ENCODE results near the gene ST8SIA6. TPM values are rescaled to one million over a fixed set of nuclear protein-coding genes. Genes with fewer than 3 reads are reported as not detected.
"Not testable (repeated sequence)": the region's sequence is repeated elsewhere in the genome, so short reads cannot be mapped to it uniquely, and the experiment has no call there.

ST8SIA6 gene
- total and polyA plus RNA-seq, 7 donors: 0.50 to 2.6 (median 1.1) TPM; not detected in 2

GRCh38 chr10:17406036-17406834 lies 48.2 kb downstream of the ST8SIA6 start:
- Histone ChIP-seq H3K9me3 (no peaks in the 10 kb centered on the region), H3K4me1 (no peaks in the 10 kb centered on the region), H3K27me3 (no peaks in the 10 kb centered on the region), H3K27ac (no peak overlapping the region), H3K36me3 (no peaks in the 10 kb centered on the region), H3K4me3 (no peak overlapping the region)
- no peak for DNase-seq
- no peak for TF ChIP-seq CTCF (IDR thresholded peaks at IDR 0.05)
- intact Hi-C loops (cut with DNase I): no loop called here
- 26 to 62% methylated on average over 7 of the region's 7 CpGs for whole genome bisulfite sequencing, 2 donors

- intact Hi-C loops (cut with DNase I): no loop called here
- Histone ChIP-seq H3K4me1 (no peaks in the 10 kb centered on the region), H3K4me3 (no peak overlapping the region), H3K27me3 (no peaks in the 10 kb centered on the region), H3K9me3 (no peaks in the 10 kb centered on the region), H3K27ac (no peak overlapping the region), H3K36me3 (no peaks in the 10 kb centered on the region)
- WGBS, 2 donors: 83 to 94% methylated on average over 4 of the region's 4 CpGs
- no peak for DNase-seq
- TF ChIP-seq POLR2A (IDR thresholded peaks at IDR 0.05): no peak
- TF ChIP-seq EP300 (IDR thresholded peaks at IDR 0.05): no peak
- no peak for TF ChIP-seq CTCF (IDR thresholded peaks at IDR 0.05)
- no peak for TF ChIP-seq POLR2AphosphoS5 (IDR thresholded peaks at IDR 0.05)
Measured at GRCh38 chr10:17403161-17403560, 51.2 kb downstream of the ST8SIA6 start.

- WGBS, 2 donors: 76 to 89% methylated on average over 1 of the region's 2 CpGs
- DNase-seq: not testable (repeated sequence)
Measured at GRCh38 chr10:17402040-17402439, 52.4 kb downstream of the ST8SIA6 start.

GRCh38 chr10:17396004-17396403 lies 58.4 kb downstream of the ST8SIA6 start:
- intact Hi-C loops (cut with DNase I): no loop called here
- no peaks in the 10 kb centered on the region for H3K27me3 ChIP-seq
- no peaks in the 10 kb centered on the region for H3K9me3 ChIP-seq
- no peak for DNase-seq
- TF ChIP-seq EP300 (IDR thresholded peaks at IDR 0.05) (no peak), CTCF (IDR thresholded peaks at IDR 0.05) (no peak), POLR2AphosphoS5 (IDR thresholded peaks at IDR 0.05) (no peak), POLR2A (IDR thresholded peaks at IDR 0.05) (no peak)
- H3K36me3 ChIP-seq: no peaks in the 10 kb centered on the region
- WGBS, 2 donors: 93 to 95% methylated on average over 3 of the region's 3 CpGs
- H3K4me3 ChIP-seq: no peak overlapping the region
- H3K27ac ChIP-seq: no peak overlapping the region
- H3K4me1 ChIP-seq: no peaks in the 10 kb centered on the region

More at GRCh38 chr10:17402040-17402439, 52.4 kb downstream of the ST8SIA6 start:
- H3K36me3 ChIP-seq; H3K27ac ChIP-seq; H3K4me1 ChIP-seq; H3K27me3 ChIP-seq; H3K9me3 ChIP-seq; H3K4me3 ChIP-seq; intact Hi-C loops (cut with DNase I): not testable (repeated sequence)

- Histone ChIP-seq H3K27ac (no peak overlapping the region), H3K27me3 (no peaks in the 10 kb centered on the region), H3K36me3 (no peaks in the 10 kb centered on the region), H3K9me3 (no peaks in the 10 kb centered on the region), H3K4me3 (no peak overlapping the region), H3K4me1 (no peaks in the 10 kb centered on the region)
- WGBS, 2 donors: 56 to 80% methylated on average over 6 of the region's 6 CpGs
- DNase-seq: no peak
- intact Hi-C loops (cut with DNase I): no loop called here
- TF ChIP-seq EP300 (IDR thresholded peaks at IDR 0.05) (no peak), POLR2A (IDR thresholded peaks at IDR 0.05) (no peak), CTCF (IDR thresholded peaks at IDR 0.05) (no peak), POLR2AphosphoS5 (IDR thresholded peaks at IDR 0.05) (no peak)
Measured at GRCh38 chr10:17394854-17395253, 59.5 kb downstream of the ST8SIA6 start.

Measured in sigmoid colon (tissue), 7 donors.